H1 (cell line): Measurements from ENCODE around the gene DDAH2. TPM values are rescaled to one million over a fixed set of nuclear protein-coding genes. Genes with fewer than 3 reads are reported as not detected.

Experiments used
- CTCF ChIA-PET: fragments of 300-600 bp; sonication (Branson Sonifier 250); formaldehyde crosslinking; loops from one replicate; lab custom pipeline; 2021; ENCODE audit not compliant: partially characterized antibody; lab: Charles Lee
- POLR2A ChIA-PET: fragments of 300-600 bp; sonication (Branson Sonifier 250); formaldehyde crosslinking; loops from one replicate; lab custom pipeline; 2021; ENCODE audit warnings: inconsistent platforms; ENCODE audit not compliant: partially characterized antibody; lab: Charles Lee
- DNase-seq, 2 experiments: peaks; one replicate each; pipeline versions ENCODE4 v3.0.0 to v3.0.0-alpha.2; 2010 to 2022; ENCODE audit warnings: low spot score in 2 of 2, low read depth in 1 of 2, mixed read lengths in 1 of 2
- FAIRE-seq: peaks from 2 replicates; lab custom pipeline; 2011; peaks lifted over from hg19 to GRCh38; lab: Jason Lieb, UNC
- H2AFZ ChIP-seq: 2 replicates; pipeline ENCODE4 v1.8.1; 2012; ENCODE audit warnings: low read length, inconsistent platforms
- H2AK5ac ChIP-seq: 2 replicates; pipeline ENCODE4 v1.6.1; 2013; ENCODE audit warnings: low read depth, low read length
- H2BK120ac ChIP-seq: replicated peaks from 2 replicates; pipeline ENCODE3; 2013; ENCODE audit warnings: low read depth, low read length, inconsistent platforms
- H2BK12ac ChIP-seq: 2 replicates; pipeline ENCODE4 v1.6.1; 2013; ENCODE audit warnings: low read depth, low read length
- H2BK15ac ChIP-seq: 2 replicates; pipeline ENCODE4 v1.6.1; 2013; ENCODE audit warnings: low read length
- H2BK20ac ChIP-seq: 2 replicates; pipeline ENCODE4 v1.6.1; 2013; ENCODE audit warnings: low read length
- H2BK5ac ChIP-seq: 2 replicates; pipeline ENCODE4 v1.6.1; 2013; ENCODE audit warnings: low read depth, low read length
- H3K14ac ChIP-seq: 2 replicates; pipeline ENCODE4 v1.6.1; 2013; ENCODE audit warnings: inconsistent platforms; ENCODE audit not compliant: insufficient read length
- H3K18ac ChIP-seq: 2 replicates; pipeline ENCODE4 v1.6.1; 2013; ENCODE audit warnings: low read length; ENCODE audit errors: extremely low read depth
- H3K23ac ChIP-seq: 2 replicates; pipeline ENCODE4 v1.6.1; 2013; ENCODE audit warnings: inconsistent platforms; ENCODE audit not compliant: insufficient read length
- H3K23me2 ChIP-seq: 2 replicates; pipeline ENCODE4 v1.6.1; 2013; ENCODE audit warnings: low read depth, low read length
- H3K27ac ChIP-seq: 2 replicates; pipeline ENCODE4 v1.6.1; 2011; ENCODE audit warnings: low read depth, low read length, inconsistent platforms
- H3K27me3 ChIP-seq, 4 experiments: replicated peaks in 1 of 4; 1 replicate in 1 of 4; 2 replicates in 3 of 4; pipeline versions ENCODE4 v1.6.1 to v1.8.1; 2011 to 2013; ENCODE audit warnings: low read length in 3 of 4, mild to moderate bottlenecking in 3 of 4, inconsistent platforms in 2 of 4, mixed read lengths in 2 of 4, moderate library complexity in 1 of 4; ENCODE audit not compliant: control insufficient read depth in 3 of 4, insufficient read depth in 3 of 4; ENCODE audit errors: extremely low read depth in 1 of 4
- H3K36me3 ChIP-seq, 4 experiments: 2 replicates each; pipeline versions ENCODE4 v1.6.1 to v1.8.1; 2011 to 2013; ENCODE audit warnings: mild to moderate bottlenecking in 4 of 4, low read length in 3 of 4, moderate library complexity in 2 of 4, control low read depth in 1 of 4, inconsistent platforms in 1 of 4; ENCODE audit not compliant: insufficient read depth in 4 of 4, control insufficient read depth in 2 of 4
- H3K4ac ChIP-seq: replicated peaks from 2 replicates; pipeline ENCODE3; 2013; ENCODE audit warnings: low read length, low read depth, mixed read lengths, inconsistent platforms; ENCODE audit not compliant: insufficient read length
- H3K4me1 ChIP-seq, 4 experiments: replicated peaks in 1 of 4; 1 replicate in 1 of 4; 2 replicates in 3 of 4; pipeline versions ENCODE4 v1.6.1 to v1.8.1; 2011 to 2013; ENCODE audit warnings: low read length in 3 of 4, inconsistent platforms in 2 of 4, mixed read lengths in 1 of 4; ENCODE audit not compliant: insufficient read depth in 4 of 4, control insufficient read depth in 3 of 4
- H3K4me2 ChIP-seq, 2 experiments: 2 replicates each; pipeline versions ENCODE4 v1.6.1 to v1.8.1; 2011 to 2013; ENCODE audit warnings: low read depth in 2 of 2, low read length in 2 of 2, control low read depth in 1 of 2, inconsistent platforms in 1 of 2, mild to moderate bottlenecking in 1 of 2; ENCODE audit not compliant: insufficient read depth in 1 of 2
- H3K4me3 ChIP-seq, 4 experiments: fragments of 200-600, 300-600 bp in 1 of 4; sonication (generic), shearing (Covaris generic), sonication (Bioruptor Twin) in 1 of 4; 2 replicates each; pipeline versions ENCODE4 v1.5.1 to v1.8.1; 2011 to 2016; ENCODE audit warnings: low read length in 4 of 4, low read depth in 3 of 4, control low read depth in 2 of 4, inconsistent platforms in 2 of 4, mild to moderate bottlenecking in 2 of 4, mixed read lengths in 1 of 4, moderate library complexity in 1 of 4; ENCODE audit not compliant: insufficient read depth in 2 of 4; ENCODE audit errors: extremely low read depth in 1 of 4
- H3K56ac ChIP-seq: replicated peaks from 2 replicates; pipeline ENCODE3; 2013; ENCODE audit warnings: low read depth, mild to moderate bottlenecking, mixed read lengths, low read length, inconsistent platforms; ENCODE audit not compliant: insufficient read length
- H3K79me1 ChIP-seq: 2 replicates; pipeline ENCODE4 v1.6.1; 2013; ENCODE audit warnings: low read depth, low read length, control low read depth
- H3K79me2 ChIP-seq, 2 experiments: 2 replicates each; pipeline versions ENCODE4 v1.6.1 to v1.8.1; 2012 to 2013; ENCODE audit warnings: low read length in 2 of 2, mild to moderate bottlenecking in 2 of 2, inconsistent platforms in 1 of 2; ENCODE audit not compliant: insufficient read depth in 2 of 2, control insufficient read depth in 1 of 2
- H3K9ac ChIP-seq, 4 experiments: replicated peaks in 1 of 4; 1 replicate in 1 of 4; 2 replicates in 3 of 4; pipeline versions ENCODE4 v1.6.1 to v1.8.1; 2011 to 2013; ENCODE audit warnings: low read depth in 3 of 4, low read length in 3 of 4, control low read depth in 2 of 4, mild to moderate bottlenecking in 2 of 4, moderate library complexity in 2 of 4, inconsistent platforms in 1 of 4; ENCODE audit errors: extremely low read depth in 1 of 4
- H3K9me3 ChIP-seq, 2 experiments: 2 replicates each; pipeline versions ENCODE4 v1.6.1 to v1.8.1; 2012 to 2013; ENCODE audit warnings: mild to moderate bottlenecking in 2 of 2, moderate library complexity in 2 of 2, control low read depth in 1 of 2, inconsistent platforms in 1 of 2, low read depth in 1 of 2, low read length in 1 of 2, mixed read lengths in 1 of 2; ENCODE audit not compliant: insufficient read depth in 2 of 2
- H4K20me1 ChIP-seq, 2 experiments: replicated peaks in 1 of 2; 2 replicates each; pipeline versions ENCODE3 to v1.8.1; 2011 to 2013; ENCODE audit warnings: inconsistent platforms in 2 of 2, low read length in 2 of 2, mild to moderate bottlenecking in 1 of 2; ENCODE audit not compliant: insufficient read depth in 2 of 2, control insufficient read depth in 1 of 2
- H4K5ac ChIP-seq: 2 replicates; pipeline ENCODE4 v1.6.1; 2013; ENCODE audit warnings: low read length, low read depth, mixed read lengths, inconsistent platforms; ENCODE audit not compliant: insufficient read length
- H4K8ac ChIP-seq: 2 replicates; pipeline ENCODE4 v1.8.0; 2013; ENCODE audit warnings: mild to moderate bottlenecking, moderate library complexity, low read length, inconsistent platforms; ENCODE audit not compliant: insufficient read depth; ENCODE audit errors: extremely low read depth
- H4K91ac ChIP-seq: replicated peaks from 2 replicates; pipeline ENCODE3; 2013; ENCODE audit warnings: low read length, mixed read lengths, inconsistent platforms; ENCODE audit not compliant: insufficient read length
- MAFK ChIP-seq: IDR thresholded peaks from 2 replicates; pipeline ENCODE4 v1.6.1; 2012; ENCODE audit warnings: low read depth, mild to moderate bottlenecking, improper control_type of control experiment, low read length
- WGBS, 2 experiments: shearing (Covaris generic) in 1 of 2; methylation state at CpG; one replicate each; pipeline versions ENCODE4 v1.1.6 to v1.1.7; 2013 to 2015; ENCODE audit warnings: low lambda C conversion rate in 2 of 2, mixed read lengths in 2 of 2, inconsistent platforms in 1 of 2, low coverage in 1 of 2, missing lambda C conversion rate in 1 of 2; ENCODE audit not compliant: insufficient replicate concordance in 2 of 2, insufficient coverage in 1 of 2, insufficient read length in 1 of 2; ENCODE audit errors: extremely low coverage in 1 of 2, missing lambda C conversion rate in 1 of 2; 5-methylcytosine and 5-hydroxymethylcytosine counted together
- polyA plus RNA-seq, 7 experiments: library from polyadenylated mRNA; depleted of rRNA in 3 of 7; stranded (reverse) in 5 of 7; unstranded in 2 of 7; fragments of >200 nt in 5 of 7; fragments of 200-250 nt in 2 of 7; gene quantifications; 1 replicate in 5 of 7; 2 replicates in 1 of 7; 4 replicates in 1 of 7; pipeline versions ENCODE4 v1.2.1 to v1.2.3, GENCODE V29; 2011 to 2013; ENCODE audit warnings: missing spikeins in 2 of 7, mixed read lengths in 2 of 7
- total RNA-seq: library from RNA; stranded (reverse); fragmentation: NEBNext Ultra II Directional; extraction: Animal tissue kit (Norgen Biotek cat#: 25700); gene quantifications from 2 replicates; pipeline ENCODE4 v1.2.1, GENCODE V29; 2021
- TF ChIP-seq, protein P1 (sequence below), 3 experiments: IDR thresholded peaks; 1 replicate in 2 of 3; 2 replicates in 1 of 3; pipeline versions ENCODE4 v1.5.1 to v1.6.1; 2011; ENCODE audit warnings: low read length in 3 of 3, mild to moderate bottlenecking in 3 of 3, inconsistent platforms in 2 of 3, low read depth in 1 of 3, moderate library complexity in 1 of 3; ENCODE audit not compliant: insufficient read depth in 1 of 3; ENCODE audit errors: control extremely low read depth in 1 of 3

The DDAH2 gene
- total and polyA plus RNA-seq, 2 of the 8 experiments (the other 6 are each of a cell fraction or from before 2014, with no cell fraction given), result 53.3 to 73.5 TPM

- POLR2A ChIA-PET, result interaction anchor here (0.8 to 10.7 kb wide), 14 partner anchors 8 to 1206 kb away, joined by 3 to 85 read pairs (median 6); partner anchors contain the start of genes DDAH2, HSPA1B, LSM2 and MSH5
- H3K56ac ChIP-seq, result no peak overlapping the region
- H3K79me2 ChIP-seq, result no peaks in the 10 kb centered on the region
- no peak overlapping the region for H2BK120ac ChIP-seq
- no peak overlapping the region for H3K23ac ChIP-seq
- no peak overlapping the region for H2BK5ac ChIP-seq
- H3K4me1 ChIP-seq, result peaks cover 0 to 7% (median 3%) of the 10 kb centered on the region in 4 experiments; a peak in 4 of 7 replicates
- no peak overlapping the region for H4K8ac ChIP-seq
- H3K79me1 ChIP-seq, result no peaks in the 10 kb centered on the region
- no peak overlapping the region for H3K18ac ChIP-seq
- no peak for DNase-seq
- H4K91ac ChIP-seq, result no peak overlapping the region
- peaks cover 15 to 44% (median 37%) of the 10 kb centered on the region in 4 experiments for H3K36me3 ChIP-seq
- no peak overlapping the region for H4K5ac ChIP-seq
- FAIRE-seq, result no peak
- no peak overlapping the region for H3K14ac ChIP-seq
- H3K4ac ChIP-seq, result no peak overlapping the region
- no peak overlapping the region for H3K4me3 ChIP-seq
- CTCF ChIA-PET, result interaction anchor here (0.6 to 15.6 kb wide), 11 partner anchors 3 to 113 kb away, joined by 3 to 228 read pairs (median 3); partner anchors contain the start of genes MPIG6B, VARS1 and VWA7
- H4K20me1 ChIP-seq, result no peaks in the 10 kb centered on the region
- WGBS, 2 experiments, result 85% methylated on average over 5 of the region's 5 CpGs; no CpG with 5 or more reads in 1 of the 2 experiments
- H2BK15ac ChIP-seq, result no peak overlapping the region
- no peak overlapping the region for H2AK5ac ChIP-seq
- H3K9ac ChIP-seq, result no peak overlapping the region
- H3K9me3 ChIP-seq, result no peaks in the 10 kb centered on the region
- no peak overlapping the region for H3K4me2 ChIP-seq
- H2BK20ac ChIP-seq, result no peak overlapping the region
- 0 out of 2 replicates have a peak, but pooled peaks cover 1% of the 10 kb centered on the region for H3K23me2 ChIP-seq
- H2AFZ ChIP-seq, result no peak overlapping the region
- H2BK12ac ChIP-seq, result no peak overlapping the region
- H3K27me3 ChIP-seq, result no peaks in the 10 kb centered on the region; a peak in 1 of 7 replicates
- no peak overlapping the region for H3K27ac ChIP-seq
- TF ChIP-seq, protein P1, sequence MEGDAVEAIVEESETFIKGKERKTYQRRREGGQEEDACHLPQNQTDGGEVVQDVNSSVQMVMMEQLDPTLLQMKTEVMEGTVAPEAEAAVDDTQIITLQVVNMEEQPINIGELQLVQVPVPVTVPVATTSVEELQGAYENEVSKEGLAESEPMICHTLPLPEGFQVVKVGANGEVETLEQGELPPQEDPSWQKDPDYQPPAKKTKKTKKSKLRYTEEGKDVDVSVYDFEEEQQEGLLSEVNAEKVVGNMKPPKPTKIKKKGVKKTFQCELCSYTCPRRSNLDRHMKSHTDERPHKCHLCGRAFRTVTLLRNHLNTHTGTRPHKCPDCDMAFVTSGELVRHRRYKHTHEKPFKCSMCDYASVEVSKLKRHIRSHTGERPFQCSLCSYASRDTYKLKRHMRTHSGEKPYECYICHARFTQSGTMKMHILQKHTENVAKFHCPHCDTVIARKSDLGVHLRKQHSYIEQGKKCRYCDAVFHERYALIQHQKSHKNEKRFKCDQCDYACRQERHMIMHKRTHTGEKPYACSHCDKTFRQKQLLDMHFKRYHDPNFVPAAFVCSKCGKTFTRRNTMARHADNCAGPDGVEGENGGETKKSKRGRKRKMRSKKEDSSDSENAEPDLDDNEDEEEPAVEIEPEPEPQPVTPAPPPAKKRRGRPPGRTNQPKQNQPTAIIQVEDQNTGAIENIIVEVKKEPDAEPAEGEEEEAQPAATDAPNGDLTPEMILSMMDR (IDR thresholded peaks at IDR 0.05; ENCODE audit: control extremely low read depth in 1 of 3, insufficient read depth in 1 of 3, low read depth in 1 of 3, low read length in 3 of 3), result no peak
- no peak for TF ChIP-seq MAFK
- TF ChIP-seq, all 59 proteins: peak for 0
These were observed 48.6 kb upstream of the DDAH2 start for GRCh38 chr6:31777667-31778050.
